Endothelial cell of umbilical vein (primary cell): ENCODE data around the gene LRP6. TPM values are rescaled to one million over a fixed set of nuclear protein-coding genes. Genes with fewer than 3 reads are reported as not detected.

ENCODE experiments used
- BruUV-seq: library from RNA; stranded (reverse); fragments of 400-500 nt; replicated peaks from 2 replicates; lab custom pipeline; 2021; lab: Mats Ljungman, UMichigan
- CTCF ChIA-PET: fragments of 300-600, 350-600 bp; sonication (Branson Sonifier 250); formaldehyde crosslinking; loops from one replicate; lab custom pipeline; 2021; ENCODE audit warnings: antibody characterized with exemption, inconsistent platforms; lab: Charles Lee
- POLR2A ChIA-PET: fragments of 300-600, 350-600 bp; sonication (Branson Sonifier 250); formaldehyde crosslinking; loops from one replicate; lab custom pipeline; 2021; ENCODE audit warnings: antibody characterized with exemption, inconsistent platforms; lab: Charles Lee
- DNase-seq: peaks from one replicate; pipeline ENCODE4 v3.0.0-alpha.2; 2011; ENCODE audit warnings: low read depth, low spot score
- FAIRE-seq: peaks from 2 replicates; lab custom pipeline; 2011; peaks lifted over from hg19 to GRCh38; lab: Jason Lieb, UNC
- H2AFZ ChIP-seq: 2 replicates; pipeline ENCODE4 v1.6.0; 2012; ENCODE audit warnings: low read depth, low read length, control low read depth, inconsistent platforms
- H3K27ac ChIP-seq: 2 replicates; pipeline ENCODE4 v1.5.1; 2011; ENCODE audit warnings: low read depth, mild to moderate bottlenecking, control low read depth, low read length, moderate library complexity; ENCODE audit not compliant: insufficient read depth
- H3K27me3 ChIP-seq, 2 experiments: 2 replicates each; pipeline versions ENCODE4 v1.6.0 to v1.6.1; 2011; ENCODE audit warnings: low read length in 2 of 2, mixed read lengths in 1 of 2; ENCODE audit not compliant: control insufficient read depth in 2 of 2, insufficient read depth in 2 of 2
- H3K36me3 ChIP-seq, 2 experiments: 2 replicates in 1 of 2; 3 replicates in 1 of 2; pipeline ENCODE4 v1.5.1; 2011; ENCODE audit warnings: low read length in 2 of 2, mild to moderate bottlenecking in 1 of 2, moderate library complexity in 1 of 2; ENCODE audit not compliant: control insufficient read depth in 2 of 2, insufficient read depth in 2 of 2; ENCODE audit errors: extremely low read depth in 1 of 2
- H3K4me1 ChIP-seq: 3 replicates; pipeline ENCODE4 v1.5.1; 2011; ENCODE audit warnings: mild to moderate bottlenecking, low read length; ENCODE audit not compliant: control insufficient read depth, insufficient read depth; ENCODE audit errors: extremely low read depth
- H3K4me2 ChIP-seq: 2 replicates; pipeline ENCODE4 v1.6.1; 2011; ENCODE audit warnings: low read length, control low read depth, mixed read lengths; ENCODE audit not compliant: insufficient read depth
- H3K4me3 ChIP-seq, 3 experiments: fragments of 200-600 bp in 1 of 3; sonication (generic), shearing (Covaris generic) in 1 of 3; replicated peaks in 1 of 3; 2 replicates each; pipeline ENCODE4 v1.5.1; 2011 to 2016; ENCODE audit warnings: control low read depth in 3 of 3, low read length in 3 of 3, mild to moderate bottlenecking in 2 of 3, inconsistent platforms in 1 of 3, low read depth in 1 of 3, moderate library complexity in 1 of 3; ENCODE audit not compliant: insufficient read depth in 1 of 3
- H3K79me2 ChIP-seq: 2 replicates; pipeline ENCODE4 v1.6.0; 2012; ENCODE audit warnings: low read length, inconsistent platforms; ENCODE audit not compliant: control insufficient read depth, insufficient read depth
- H3K9ac ChIP-seq: replicated peaks from 2 replicates; pipeline ENCODE3; 2011; ENCODE audit warnings: low read length, control low read depth; ENCODE audit not compliant: insufficient read depth; ENCODE audit errors: extremely low read depth
- H3K9me1 ChIP-seq: replicated peaks from 3 replicates; pipeline ENCODE4 v1.6.0; 2011; ENCODE audit warnings: mild to moderate bottlenecking, low read length; ENCODE audit not compliant: control insufficient read depth, insufficient read depth; ENCODE audit errors: extremely low read depth
- H3K9me3 ChIP-seq: replicated peaks from 2 replicates; pipeline ENCODE4 v1.5.1; 2012; ENCODE audit warnings: low read length, inconsistent platforms; ENCODE audit not compliant: control insufficient read depth, insufficient read depth
- H4K20me1 ChIP-seq: replicated peaks from 2 replicates; pipeline ENCODE3; 2011; ENCODE audit warnings: mild to moderate bottlenecking, low read length; ENCODE audit not compliant: control insufficient read depth, insufficient read depth; ENCODE audit errors: extremely low read depth
- CTCF ChIP-seq, 2 donors: IDR thresholded peaks; 1 replicate in 1 of 2; 2 replicates in 1 of 2; pipeline ENCODE4 v1.5.1; 2011; ENCODE audit warnings: low read length in 2 of 2, mild to moderate bottlenecking in 2 of 2, moderate library complexity in 2 of 2, control low read depth in 1 of 2, inconsistent platforms in 1 of 2, low read depth in 1 of 2; ENCODE audit not compliant: insufficient read depth in 1 of 2; ENCODE audit errors: extremely low read depth in 1 of 2
- EZH2 ChIP-seq: IDR thresholded peaks from 2 replicates; pipeline ENCODE4 v1.6.1; 2012; ENCODE audit warnings: borderline replicate concordance, low read depth, mild to moderate bottlenecking, moderate library complexity, low read length, inconsistent platforms; ENCODE audit not compliant: severe bottlenecking
- FOS ChIP-seq: IDR thresholded peaks from 2 replicates; pipeline ENCODE4 v1.6.1; 2011; ENCODE audit warnings: mild to moderate bottlenecking, low read length, moderate library complexity, borderline replicate concordance; ENCODE audit not compliant: insufficient read depth
- GATA2 ChIP-seq: IDR thresholded peaks from 2 replicates; pipeline ENCODE4 v1.7.0; 2011; ENCODE audit warnings: low read depth, mild to moderate bottlenecking, moderate library complexity, mixed read lengths, low read length; ENCODE audit not compliant: insufficient read length, insufficient read depth
- JUN ChIP-seq: IDR thresholded peaks from 2 replicates; pipeline ENCODE4 v1.6.1; 2011; ENCODE audit warnings: borderline replicate concordance, low read depth; ENCODE audit not compliant: insufficient read length, insufficient read depth
- MAX ChIP-seq: IDR thresholded peaks from 2 replicates; pipeline ENCODE4 v1.6.1; 2011; ENCODE audit not compliant: insufficient read depth, insufficient read length
- MYC ChIP-seq: IDR thresholded peaks from one replicate; pipeline ENCODE4 v1.6.1; 2011; ENCODE audit warnings: mild to moderate bottlenecking, low read depth, low read length
- POLR2A ChIP-seq: IDR thresholded peaks from 2 replicates; pipeline ENCODE4 v1.6.1; 2012; ENCODE audit warnings: low read depth, mild to moderate bottlenecking, control low read depth, low read length
- dilution Hi-C: fragments of 300-500 bp; cut with MboI; formaldehyde crosslinking; loops from one replicate; pipeline ENCODE4 v1.15.0; 2019; ENCODE audit warnings: low sequenced_read_pairs; ENCODE audit not compliant: extremely low pct_ligation_motif_present
- intact Hi-C: fragments of 100-400 bp; cut with micrococcal nuclease; formaldehyde crosslinking; loops from one replicate; pipeline ENCODE4 v1.10.0; 2022
- polyA plus RNA-seq, 4 experiments: library from polyadenylated mRNA; depleted of rRNA in 3 of 4; stranded (reverse) in 3 of 4; unstranded in 1 of 4; fragments of >200 nt; gene quantifications; 2 replicates each; pipeline versions ENCODE4 v1.2.1 to v1.2.3, GENCODE V29; 2011 to 2012; ENCODE audit warnings: missing spikeins in 1 of 4
- total RNA-seq: library from RNA; stranded (reverse); gene quantifications from 2 replicates; pipeline ENCODE4 v1.2.3, GENCODE V29; 2021

Gene LRP6
- total and polyA plus RNA-seq, 2 donors (not counting 3 experiments of a cell fraction or from before 2014, with no cell fraction given): 28.5 to 41.7 TPM

DNA sequence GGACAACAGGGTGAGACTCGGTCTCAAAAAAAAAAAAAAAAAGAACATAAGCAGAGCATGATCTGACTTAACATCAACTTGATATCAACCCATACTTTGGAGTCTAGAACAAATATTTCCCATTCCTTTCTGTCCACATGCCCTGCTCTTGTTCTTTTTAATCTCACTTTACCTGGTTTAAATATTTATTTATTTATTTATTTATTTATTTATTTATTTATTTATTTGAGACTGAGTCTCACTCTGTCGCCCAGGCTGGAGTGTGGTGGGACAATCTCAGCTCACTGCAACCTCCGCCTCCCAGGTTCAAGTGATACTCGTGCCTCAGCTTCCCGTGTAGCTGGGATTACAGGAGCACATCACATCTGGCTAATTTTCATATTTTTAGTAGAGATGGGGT lies 19.6 kb upstream of the LRP6 start:
- POLR2A ChIA-PET: no interaction called here

DNA sequence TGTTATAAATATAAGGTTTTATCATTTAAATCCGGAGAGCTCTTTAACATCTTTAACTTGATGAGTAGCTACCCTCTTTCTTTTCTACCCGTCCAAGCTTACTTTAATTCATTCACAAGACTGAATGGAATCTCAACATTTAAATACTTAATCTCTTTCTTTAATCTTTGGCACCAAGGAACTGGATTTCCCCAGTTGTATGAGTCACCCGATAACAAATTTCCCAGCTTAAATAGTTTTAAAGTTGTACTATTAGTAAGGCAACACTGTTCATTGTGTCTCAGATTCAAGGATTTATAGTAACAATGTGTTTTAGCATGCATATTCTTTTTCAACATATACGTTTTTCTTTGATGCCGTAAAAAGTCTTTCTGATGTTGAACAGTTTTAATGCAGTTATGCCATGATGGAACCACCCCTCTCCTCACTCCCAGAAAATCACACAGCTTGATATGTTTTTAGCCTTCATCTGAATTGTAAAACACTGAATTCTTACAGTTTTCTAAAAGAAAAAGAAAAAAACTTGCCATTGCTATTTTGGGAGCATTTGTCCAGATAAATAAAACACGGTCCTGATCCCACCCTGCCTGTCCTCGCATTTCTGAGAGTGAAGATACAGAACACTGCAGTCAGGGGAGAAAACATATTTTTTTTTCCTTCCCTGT lies 16.0 kb upstream of the LRP6 start:
- Histone ChIP-seq H3K4me3 (no peak overlapping the region), H3K9ac (no peak overlapping the region), H4K20me1 (no peaks in the 10 kb centered on the region), H3K9me3 (no peaks in the 10 kb centered on the region), H3K36me3 (no peaks in the 10 kb centered on the region), H3K27ac (no peak overlapping the region), H3K4me2 (peak overlapping the region; percentile 2), H3K79me2 (no peaks in the 10 kb centered on the region), H3K9me1 (no peaks in the 10 kb centered on the region), H3K4me1 (peaks cover 3% of the 10 kb centered on the region), H2AFZ (no peak overlapping the region), H3K27me3 (no peaks in the 10 kb centered on the region)
- CTCF ChIA-PET: interaction anchor here (0.7 to 1.0 kb wide), 6 partner anchors 14 to 188 kb away, joined by 3 to 4 read pairs (median 3); partner anchors contain the start of gene LRP6
- DNase-seq (peak; percentile 53), FAIRE-seq (peak; percentile 28)
- no TSS peak for BruUV-seq
- intact Hi-C loops: no loop called here
- TF ChIP-seq MAX (no peak), JUN (peak; percentile 21), FOS (peak; percentile 54), POLR2A (no peak), EZH2 (no peak), MYC (no peak), CTCF (IDR thresholded peaks at IDR 0.05; ENCODE audit: extremely low read depth in 1 of 2, insufficient read depth in 1 of 2, low read depth in 1 of 2, low read length in 2 of 2) (no peak), GATA2 (peak; percentile 77)
- dilution Hi-C loops: no loop called here
- POLR2A ChIA-PET: no interaction called here

More for the DNA sequence above, 19.6 kb upstream of the LRP6 start:
- no peak overlapping the region for H3K4me2 ChIP-seq
- dilution Hi-C loops: no loop called here
- no peaks in the 10 kb centered on the region for H3K79me2 ChIP-seq
- H3K9me3 ChIP-seq: no peaks in the 10 kb centered on the region
- H3K4me3 ChIP-seq: no peak overlapping the region
- no TSS peak for BruUV-seq
- no peaks in the 10 kb centered on the region for H4K20me1 ChIP-seq
- H3K9ac ChIP-seq: no peak overlapping the region
- no peaks in the 10 kb centered on the region for H3K36me3 ChIP-seq
- TF ChIP-seq EZH2: no peak
- no peak for TF ChIP-seq FOS
- no peak for TF ChIP-seq MAX
- no peak for TF ChIP-seq JUN
- no peak for TF ChIP-seq POLR2A
- no peaks in the 10 kb centered on the region for H3K27me3 ChIP-seq
- DNase-seq (no peak), FAIRE-seq (no peak)
- intact Hi-C loops: no loop called here
- no peak overlapping the region for H2AFZ ChIP-seq
- CTCF ChIA-PET: no interaction called here
- H3K27ac ChIP-seq: no peak overlapping the region
- peaks cover 3% of the 10 kb centered on the region for H3K4me1 ChIP-seq
- no peaks in the 10 kb centered on the region for H3K9me1 ChIP-seq
